Glutamatergic neuron (in vitro differentiated cells): Measurements from ENCODE around the gene CLDN5. TPM values are rescaled to one million over a fixed set of nuclear protein-coding genes. Genes with fewer than 3 reads are reported as not detected.

Experiments
- DNase-seq: peaks from one replicate; pipeline ENCODE4 v3.0.0; 2022
- H3K27ac Mint-ChIP-seq: one replicate; pipeline ENCODE4 v1.8.0; 2020; ENCODE audit warnings: mild to moderate bottlenecking, mixed read lengths, inconsistent platforms; ENCODE audit not compliant: unreplicated experiment
- H3K27me3 Mint-ChIP-seq: one replicate; pipeline ENCODE4 v1.8.0; 2020; ENCODE audit warnings: mild to moderate bottlenecking, moderate library complexity, mixed read lengths, inconsistent platforms; ENCODE audit not compliant: unreplicated experiment
- H3K36me3 Mint-ChIP-seq: one replicate; pipeline ENCODE4 v1.8.0; 2020; ENCODE audit warnings: mild to moderate bottlenecking, mixed read lengths, inconsistent platforms; ENCODE audit not compliant: unreplicated experiment
- H3K4me1 Mint-ChIP-seq: one replicate; pipeline ENCODE4 v1.8.0; 2020; ENCODE audit warnings: mild to moderate bottlenecking, low read depth, mixed read lengths, inconsistent platforms; ENCODE audit not compliant: unreplicated experiment
- H3K4me3 Mint-ChIP-seq: one replicate; pipeline ENCODE4 v1.8.0; 2020; ENCODE audit warnings: mild to moderate bottlenecking, mixed read lengths, inconsistent platforms; ENCODE audit not compliant: unreplicated experiment
- H3K9me3 Mint-ChIP-seq: one replicate; pipeline ENCODE4 v1.8.0; 2020; ENCODE audit warnings: mild to moderate bottlenecking, moderate library complexity, mixed read lengths, inconsistent platforms; ENCODE audit not compliant: unreplicated experiment
- total RNA-seq: library from RNA; stranded (reverse); fragmentation: NEBNext Ultra II Directional; extraction: Animal tissue kit (Norgen Biotek cat#: 25700); gene quantifications from one replicate; pipeline ENCODE4 v1.2.1, GENCODE V29; 2021; ENCODE audit not compliant: unreplicated experiment
- TF ChIP-seq, protein P1 (sequence below): fragments of 200-600 bp; sonication (generic); IDR thresholded peaks from one replicate; pipeline ENCODE4 v1.5.0; 2021; ENCODE audit not compliant: partially characterized antibody, unreplicated experiment

CLDN5 gene
- total RNA-seq, 1 donor from 2014 or later: 7.4 TPM

DNA sequence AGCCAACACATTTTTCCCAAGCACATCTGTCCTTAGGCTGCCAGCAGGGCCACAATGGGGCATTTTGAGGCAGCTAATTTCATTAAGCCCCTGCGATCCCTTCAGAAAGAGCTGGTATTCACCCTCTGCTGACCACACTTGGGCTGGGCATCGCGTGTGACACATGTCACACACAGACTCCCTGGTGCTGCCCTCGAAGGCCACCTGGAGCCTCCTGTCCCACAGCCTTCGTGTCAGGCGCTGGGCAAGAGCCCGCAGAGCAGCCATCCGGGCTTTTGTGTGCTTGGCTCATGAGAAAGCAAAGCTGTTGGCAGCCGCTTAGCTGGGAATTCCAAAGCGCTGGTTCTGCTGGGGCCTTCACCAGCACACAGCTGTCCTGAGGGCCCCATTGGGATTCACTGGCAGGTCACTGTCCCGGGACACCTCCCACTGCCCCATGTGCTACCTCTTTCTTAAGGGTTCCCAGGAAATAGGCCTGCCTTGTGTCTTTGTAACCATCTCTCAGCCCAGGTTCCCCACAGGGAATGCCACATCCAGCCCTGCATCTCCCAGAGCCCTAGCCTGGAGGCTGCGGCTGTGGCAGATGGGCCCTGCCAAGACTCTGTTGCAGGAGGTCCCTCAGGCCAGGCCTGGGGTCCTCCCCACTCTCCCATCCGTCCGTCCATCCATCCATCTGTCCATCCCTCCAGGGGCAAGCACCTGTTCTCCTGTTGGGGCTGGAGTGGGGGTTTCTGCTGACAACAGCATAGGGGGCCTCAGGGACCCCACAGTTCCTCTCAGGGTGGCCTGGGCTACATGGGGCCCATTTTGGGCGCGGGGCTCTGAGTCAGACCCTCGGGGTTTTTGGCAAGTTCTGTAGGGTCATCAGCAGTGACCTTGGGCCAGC is 4.9 kb downstream of the CLDN5 start:
- Mint-ChIP-seq H3K9me3 (peaks cover 14% of the 10 kb centered on the region), H3K27ac (peak overlapping the region; percentile 33), H3K27me3 (peaks cover 22% of the 10 kb centered on the region), H3K36me3 (no peaks in the 10 kb centered on the region), H3K4me1 (peaks cover 22% of the 10 kb centered on the region), H3K4me3 (peak overlapping the region; percentile 57)
- no peak for DNase-seq
- TF ChIP-seq, protein P1, sequence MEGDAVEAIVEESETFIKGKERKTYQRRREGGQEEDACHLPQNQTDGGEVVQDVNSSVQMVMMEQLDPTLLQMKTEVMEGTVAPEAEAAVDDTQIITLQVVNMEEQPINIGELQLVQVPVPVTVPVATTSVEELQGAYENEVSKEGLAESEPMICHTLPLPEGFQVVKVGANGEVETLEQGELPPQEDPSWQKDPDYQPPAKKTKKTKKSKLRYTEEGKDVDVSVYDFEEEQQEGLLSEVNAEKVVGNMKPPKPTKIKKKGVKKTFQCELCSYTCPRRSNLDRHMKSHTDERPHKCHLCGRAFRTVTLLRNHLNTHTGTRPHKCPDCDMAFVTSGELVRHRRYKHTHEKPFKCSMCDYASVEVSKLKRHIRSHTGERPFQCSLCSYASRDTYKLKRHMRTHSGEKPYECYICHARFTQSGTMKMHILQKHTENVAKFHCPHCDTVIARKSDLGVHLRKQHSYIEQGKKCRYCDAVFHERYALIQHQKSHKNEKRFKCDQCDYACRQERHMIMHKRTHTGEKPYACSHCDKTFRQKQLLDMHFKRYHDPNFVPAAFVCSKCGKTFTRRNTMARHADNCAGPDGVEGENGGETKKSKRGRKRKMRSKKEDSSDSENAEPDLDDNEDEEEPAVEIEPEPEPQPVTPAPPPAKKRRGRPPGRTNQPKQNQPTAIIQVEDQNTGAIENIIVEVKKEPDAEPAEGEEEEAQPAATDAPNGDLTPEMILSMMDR: no peak

GRCh38 chr22:19518635-19519034 is 5.6 kb downstream of the CLDN5 start:
- Mint-ChIP-seq H3K4me1 (peaks cover 23% of the 10 kb centered on the region), H3K9me3 (peaks cover 16% of the 10 kb centered on the region), H3K27me3 (peaks cover 22% of the 10 kb centered on the region), H3K27ac (no peak overlapping the region), H3K36me3 (peaks cover under 1% of the 10 kb centered on the region), H3K4me3 (no peak overlapping the region)
- no peak for DNase-seq
- TF ChIP-seq, protein P1: no peak

DNA sequence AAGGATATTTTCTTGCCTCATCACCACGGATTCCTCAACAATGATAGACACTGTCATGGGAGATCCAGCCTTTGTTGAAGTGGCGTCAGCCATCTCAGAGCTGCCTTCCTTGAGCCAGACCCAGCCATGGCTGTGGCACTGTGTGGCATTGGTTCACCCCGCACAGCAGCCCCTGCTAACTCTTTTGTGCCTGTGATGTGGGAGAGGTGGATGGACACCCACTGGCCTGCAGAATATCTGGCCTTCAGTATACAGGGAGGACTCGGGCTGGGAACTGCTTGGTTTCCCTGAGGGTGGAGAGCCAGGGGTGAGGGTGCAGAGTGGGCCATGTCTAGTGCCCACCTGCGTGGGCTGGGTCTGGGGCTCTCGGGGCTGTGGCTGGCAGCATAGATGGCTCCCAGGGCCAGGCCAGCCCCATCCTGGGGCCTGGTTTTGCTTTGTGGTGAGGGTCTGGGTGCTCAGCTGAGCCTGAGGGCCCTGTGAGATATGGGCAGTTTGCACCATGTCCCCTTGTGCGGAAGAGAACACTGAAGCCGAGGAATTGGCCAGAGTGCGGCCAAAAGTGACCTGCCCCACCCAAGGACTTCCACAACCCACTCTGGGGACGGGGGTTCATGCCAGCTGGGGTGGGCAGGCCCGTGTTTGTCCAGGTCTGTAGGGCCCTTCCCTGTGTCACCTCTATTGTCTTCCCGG is 6.1 kb downstream of the CLDN5 start:
- Mint-ChIP-seq H3K4me3 (no peak overlapping the region), H3K27me3 (peaks cover 23% of the 10 kb centered on the region), H3K4me1 (peaks cover 23% of the 10 kb centered on the region), H3K9me3 (peaks cover 15% of the 10 kb centered on the region), H3K36me3 (peaks cover 6% of the 10 kb centered on the region), H3K27ac (no peak overlapping the region)
- DNase-seq: no peak
- TF ChIP-seq, protein P1: no peak

GRCh38 chr22:19517171-19517500 is 7.1 kb downstream of the CLDN5 start:
- H3K9me3 Mint-ChIP-seq: peaks cover 14% of the 10 kb centered on the region
- TF ChIP-seq, protein P1: no peak
- H3K27me3 Mint-ChIP-seq: peaks cover 19% of the 10 kb centered on the region
- H3K4me3 Mint-ChIP-seq: no peak overlapping the region
- H3K4me1 Mint-ChIP-seq: peaks cover 23% of the 10 kb centered on the region
- H3K27ac Mint-ChIP-seq: no peak overlapping the region
- H3K36me3 Mint-ChIP-seq: peaks cover 6% of the 10 kb centered on the region
- DNase-seq: no peak
